ENCODE data around the gene CNTN6. TPM values are rescaled to one million over a fixed set of nuclear protein-coding genes. Genes with fewer than 3 reads are reported as not detected.

Gene CNTN6
- total RNA-seq, 1 experiment from 2014 or later: not detected

DNA sequence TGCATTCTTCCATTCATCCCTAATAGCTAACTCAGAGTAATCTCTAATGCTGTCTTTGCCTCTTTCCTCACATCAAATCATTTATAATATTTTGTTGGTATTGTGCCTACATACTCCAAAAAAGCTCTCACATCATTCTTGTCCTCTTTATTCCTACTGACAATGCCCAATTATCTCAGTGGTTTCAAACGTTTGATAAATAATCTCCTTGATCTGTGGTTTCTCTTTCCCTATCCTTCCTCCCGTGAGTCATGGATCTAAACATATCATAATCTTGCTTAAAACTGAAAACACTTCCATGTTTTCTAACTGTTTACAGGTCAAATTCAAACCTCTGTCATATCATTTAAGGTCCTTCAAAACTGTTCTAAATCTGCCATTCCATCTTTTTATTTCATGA lies 115.1 kb downstream of the CNTN6 start:
- ATAC-seq: no peak
- peaks cover 4% of the 10 kb centered on the region; the same call in 1 of the 2 replicates for H3K27me3 Mint-ChIP-seq (ENCODE audit: low read depth)
- no peak overlapping the region for H3K27ac Mint-ChIP-seq
- peaks cover 32% of the 10 kb centered on the region for H3K36me3 Mint-ChIP-seq
- TF ChIP-seq, protein P1, sequence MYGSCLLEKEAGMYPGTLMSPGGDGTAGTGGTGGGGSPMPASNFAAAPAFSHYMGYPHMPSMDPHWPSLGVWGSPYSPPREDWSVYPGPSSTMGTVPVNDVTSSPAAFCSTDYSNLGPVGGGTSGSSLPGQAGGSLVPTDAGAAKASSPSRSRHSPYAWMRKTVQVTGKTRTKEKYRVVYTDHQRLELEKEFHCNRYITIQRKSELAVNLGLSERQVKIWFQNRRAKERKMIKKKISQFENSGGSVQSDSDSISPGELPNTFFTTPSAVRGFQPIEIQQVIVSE (CRISPR knock-in tag; IDR thresholded peaks at IDR 0.05; ENCODE audit: borderline replicate concordance): no peak
- TF ChIP-seq TEAD4 (CRISPR knock-in tag; IDR thresholded peaks at IDR 0.05): no peak
- H3K4me1 Mint-ChIP-seq: no peaks in the 10 kb centered on the region
- ChIA-PET POLR2A (no interaction called here), CTCF (no interaction called here)
- H3K4me3 Mint-ChIP-seq: no peak overlapping the region
- H3K9me3 Mint-ChIP-seq: peaks cover 28% of the 10 kb centered on the region
- DNase-seq (ENCODE audit: low spot score): no peak

DNA sequence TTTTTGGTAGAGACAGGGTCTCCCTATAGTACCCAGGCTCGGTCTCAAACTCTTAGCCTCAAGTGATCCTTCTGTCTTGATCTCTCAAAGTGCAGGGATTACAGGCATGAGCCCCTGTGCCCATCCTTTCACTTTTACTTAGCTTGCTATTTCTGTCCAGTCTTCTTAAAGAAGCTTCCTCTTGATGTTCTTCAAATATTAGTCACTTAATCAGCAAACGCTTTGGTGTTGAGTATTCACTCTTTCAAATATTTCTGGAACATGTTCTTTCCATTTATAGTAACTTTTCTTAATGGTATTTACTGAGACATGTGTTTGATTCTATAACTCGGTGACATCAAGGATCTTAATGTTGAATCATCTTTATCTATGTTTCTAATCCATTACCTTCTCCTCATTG lies 122.1 kb downstream of the CNTN6 start:
- no peaks in the 10 kb centered on the region for H3K4me1 Mint-ChIP-seq
- peaks cover 11% of the 10 kb centered on the region for H3K27me3 Mint-ChIP-seq (ENCODE audit: low read depth)
- no peak for DNase-seq (ENCODE audit: low spot score)
- ChIA-PET CTCF (no interaction called here), POLR2A (no interaction called here)
- no peak for TF ChIP-seq ZMAT4 (CRISPR knock-in tag; IDR thresholded peaks at IDR 0.05)
- TF ChIP-seq ZNF423 (CRISPR knock-in tag; IDR thresholded peaks at IDR 0.05): no peak
- TF ChIP-seq, protein P2, sequence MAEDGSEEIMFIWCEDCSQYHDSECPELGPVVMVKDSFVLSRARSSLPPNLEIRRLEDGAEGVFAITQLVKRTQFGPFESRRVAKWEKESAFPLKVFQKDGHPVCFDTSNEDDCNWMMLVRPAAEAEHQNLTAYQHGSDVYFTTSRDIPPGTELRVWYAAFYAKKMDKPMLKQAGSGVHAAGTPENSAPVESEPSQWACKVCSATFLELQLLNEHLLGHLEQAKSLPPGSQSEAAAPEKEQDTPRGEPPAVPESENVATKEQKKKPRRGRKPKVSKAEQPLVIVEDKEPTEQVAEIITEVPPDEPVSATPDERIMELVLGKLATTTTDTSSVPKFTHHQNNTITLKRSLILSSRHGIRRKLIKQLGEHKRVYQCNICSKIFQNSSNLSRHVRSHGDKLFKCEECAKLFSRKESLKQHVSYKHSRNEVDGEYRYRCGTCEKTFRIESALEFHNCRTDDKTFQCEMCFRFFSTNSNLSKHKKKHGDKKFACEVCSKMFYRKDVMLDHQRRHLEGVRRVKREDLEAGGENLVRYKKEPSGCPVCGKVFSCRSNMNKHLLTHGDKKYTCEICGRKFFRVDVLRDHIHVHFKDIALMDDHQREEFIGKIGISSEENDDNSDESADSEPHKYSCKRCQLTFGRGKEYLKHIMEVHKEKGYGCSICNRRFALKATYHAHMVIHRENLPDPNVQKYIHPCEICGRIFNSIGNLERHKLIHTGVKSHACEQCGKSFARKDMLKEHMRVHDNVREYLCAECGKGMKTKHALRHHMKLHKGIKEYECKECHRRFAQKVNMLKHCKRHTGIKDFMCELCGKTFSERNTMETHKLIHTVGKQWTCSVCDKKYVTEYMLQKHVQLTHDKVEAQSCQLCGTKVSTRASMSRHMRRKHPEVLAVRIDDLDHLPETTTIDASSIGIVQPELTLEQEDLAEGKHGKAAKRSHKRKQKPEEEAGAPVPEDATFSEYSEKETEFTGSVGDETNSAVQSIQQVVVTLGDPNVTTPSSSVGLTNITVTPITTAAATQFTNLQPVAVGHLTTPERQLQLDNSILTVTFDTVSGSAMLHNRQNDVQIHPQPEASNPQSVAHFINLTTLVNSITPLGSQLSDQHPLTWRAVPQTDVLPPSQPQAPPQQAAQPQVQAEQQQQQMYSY (CRISPR knock-in tag; IDR thresholded peaks at IDR 0.05): no peak
- H3K4me3 Mint-ChIP-seq: no peak overlapping the region
- no peak for ATAC-seq
- peaks cover 78% of the 10 kb centered on the region for H3K9me3 Mint-ChIP-seq
- no peak overlapping the region for H3K27ac Mint-ChIP-seq
- peaks cover 69% of the 10 kb centered on the region for H3K36me3 Mint-ChIP-seq

DNA sequence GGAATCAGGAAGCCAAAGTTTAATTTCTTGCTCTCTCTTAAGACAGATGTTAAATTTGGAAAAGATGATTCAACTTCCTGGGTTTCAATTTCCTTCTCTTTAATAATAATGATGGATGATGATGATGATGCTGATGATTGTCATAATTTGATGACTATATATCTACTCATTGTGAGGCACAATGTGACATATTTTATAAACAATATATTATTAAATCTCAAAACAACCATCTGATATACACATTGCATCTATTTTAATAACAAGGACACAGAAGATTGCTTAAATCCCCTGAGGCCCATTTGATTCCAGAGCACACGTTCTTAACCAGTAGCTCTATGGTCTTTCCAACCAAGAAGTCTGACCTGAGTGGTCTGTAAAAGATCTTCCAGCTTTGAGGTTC lies 124.0 kb downstream of the CNTN6 start:
- no peak for DNase-seq (ENCODE audit: low spot score)
- Mint-ChIP-seq H3K9me3 (peaks cover 72% of the 10 kb centered on the region), H3K4me3 (no peak overlapping the region), H3K4me1 (no peaks in the 10 kb centered on the region), H3K27ac (no peak overlapping the region), H3K27me3 (ENCODE audit: low read depth) (peaks cover 11% of the 10 kb centered on the region), H3K36me3 (peaks cover 60% of the 10 kb centered on the region)
- ChIA-PET CTCF (no interaction called here), POLR2A (no interaction called here)
- no peak for ATAC-seq
- TF ChIP-seq ATF6 (CRISPR knock-in tag; IDR thresholded peaks at IDR 0.05): no peak
- no peak for TF ChIP-seq FOXK1 (CRISPR knock-in tag; IDR thresholded peaks at IDR 0.05)
- no peak for TF ChIP-seq TEAD4 (CRISPR knock-in tag; IDR thresholded peaks at IDR 0.05)
- TF ChIP-seq TCF7 (CRISPR knock-in tag; IDR thresholded peaks at IDR 0.05; ENCODE audit: low read depth): no peak
- TF ChIP-seq PREB (CRISPR knock-in tag; IDR thresholded peaks at IDR 0.05; ENCODE audit: borderline replicate concordance): no peak
- TF ChIP-seq, protein P3, sequence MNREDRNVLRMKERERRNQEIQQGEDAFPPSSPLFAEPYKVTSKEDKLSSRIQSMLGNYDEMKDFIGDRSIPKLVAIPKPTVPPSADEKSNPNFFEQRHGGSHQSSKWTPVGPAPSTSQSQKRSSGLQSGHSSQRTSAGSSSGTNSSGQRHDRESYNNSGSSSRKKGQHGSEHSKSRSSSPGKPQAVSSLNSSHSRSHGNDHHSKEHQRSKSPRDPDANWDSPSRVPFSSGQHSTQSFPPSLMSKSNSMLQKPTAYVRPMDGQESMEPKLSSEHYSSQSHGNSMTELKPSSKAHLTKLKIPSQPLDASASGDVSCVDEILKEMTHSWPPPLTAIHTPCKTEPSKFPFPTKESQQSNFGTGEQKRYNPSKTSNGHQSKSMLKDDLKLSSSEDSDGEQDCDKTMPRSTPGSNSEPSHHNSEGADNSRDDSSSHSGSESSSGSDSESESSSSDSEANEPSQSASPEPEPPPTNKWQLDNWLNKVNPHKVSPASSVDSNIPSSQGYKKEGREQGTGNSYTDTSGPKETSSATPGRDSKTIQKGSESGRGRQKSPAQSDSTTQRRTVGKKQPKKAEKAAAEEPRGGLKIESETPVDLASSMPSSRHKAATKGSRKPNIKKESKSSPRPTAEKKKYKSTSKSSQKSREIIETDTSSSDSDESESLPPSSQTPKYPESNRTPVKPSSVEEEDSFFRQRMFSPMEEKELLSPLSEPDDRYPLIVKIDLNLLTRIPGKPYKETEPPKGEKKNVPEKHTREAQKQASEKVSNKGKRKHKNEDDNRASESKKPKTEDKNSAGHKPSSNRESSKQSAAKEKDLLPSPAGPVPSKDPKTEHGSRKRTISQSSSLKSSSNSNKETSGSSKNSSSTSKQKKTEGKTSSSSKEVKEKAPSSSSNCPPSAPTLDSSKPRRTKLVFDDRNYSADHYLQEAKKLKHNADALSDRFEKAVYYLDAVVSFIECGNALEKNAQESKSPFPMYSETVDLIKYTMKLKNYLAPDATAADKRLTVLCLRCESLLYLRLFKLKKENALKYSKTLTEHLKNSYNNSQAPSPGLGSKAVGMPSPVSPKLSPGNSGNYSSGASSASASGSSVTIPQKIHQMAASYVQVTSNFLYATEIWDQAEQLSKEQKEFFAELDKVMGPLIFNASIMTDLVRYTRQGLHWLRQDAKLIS (CRISPR knock-in tag; IDR thresholded peaks at IDR 0.05; ENCODE audit: borderline replicate concordance): no peak
- TF ChIP-seq EMX1 (CRISPR knock-in tag; IDR thresholded peaks at IDR 0.05): no peak
- no peak for TF ChIP-seq HMGXB4 (CRISPR knock-in tag; IDR thresholded peaks at IDR 0.05)
- no peak for TF ChIP-seq MAX (CRISPR knock-in tag; IDR thresholded peaks at IDR 0.05)
- TF ChIP-seq, protein P4, sequence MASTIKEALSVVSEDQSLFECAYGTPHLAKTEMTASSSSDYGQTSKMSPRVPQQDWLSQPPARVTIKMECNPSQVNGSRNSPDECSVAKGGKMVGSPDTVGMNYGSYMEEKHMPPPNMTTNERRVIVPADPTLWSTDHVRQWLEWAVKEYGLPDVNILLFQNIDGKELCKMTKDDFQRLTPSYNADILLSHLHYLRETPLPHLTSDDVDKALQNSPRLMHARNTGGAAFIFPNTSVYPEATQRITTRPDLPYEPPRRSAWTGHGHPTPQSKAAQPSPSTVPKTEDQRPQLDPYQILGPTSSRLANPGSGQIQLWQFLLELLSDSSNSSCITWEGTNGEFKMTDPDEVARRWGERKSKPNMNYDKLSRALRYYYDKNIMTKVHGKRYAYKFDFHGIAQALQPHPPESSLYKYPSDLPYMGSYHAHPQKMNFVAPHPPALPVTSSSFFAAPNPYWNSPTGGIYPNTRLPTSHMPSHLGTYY (CRISPR knock-in tag; IDR thresholded peaks at IDR 0.05): no peak
- no peak for TF ChIP-seq IRF2 (CRISPR knock-in tag; IDR thresholded peaks at IDR 0.05; ENCODE audit: borderline replicate concordance, low read depth)
